GM23338 (cell line): ENCODE data around the gene ID2. TPM values are rescaled to one million over a fixed set of nuclear protein-coding genes. Genes with fewer than 3 reads are reported as not detected.

ENCODE experiments used
- ATAC-seq: fragments of 200-7000 bp; cut with Tn5 transposase; 3 replicates; pipeline ENCODE4 v1.9.1; 2020
- DNase-seq: peaks from one replicate; pipeline ENCODE4 v3.0.0-alpha.2; 2015; ENCODE audit warnings: low spot score
- H2AFZ ChIP-seq: fragments of 200-600 bp; sonication (generic); 2 replicates; pipeline ENCODE4 v1.8.0; 2016; ENCODE audit warnings: antibody characterized with exemption, mild to moderate bottlenecking, moderate library complexity
- H3F3A ChIP-seq: fragments of 200-600 bp; sonication (generic); replicated peaks from 2 replicates; pipeline ENCODE4 v1.8.0; 2017; ENCODE audit warnings: antibody characterized with exemption, mixed run types, low read depth
- H3K27ac ChIP-seq: fragments of 200-600 bp; sonication (generic); 2 replicates; pipeline ENCODE4 v1.6.1; 2016; ENCODE audit warnings: low read depth
- H3K27me3 ChIP-seq: fragments of 200-600 bp; sonication (generic); 2 replicates; pipeline ENCODE4 v1.8.0; 2016; ENCODE audit warnings: mild to moderate bottlenecking, mixed run types, moderate library complexity; ENCODE audit not compliant: insufficient read depth
- H3K36me3 ChIP-seq: fragments of 200-600 bp; sonication (generic); 2 replicates; pipeline ENCODE4 v1.8.0; 2016; ENCODE audit warnings: mild to moderate bottlenecking; ENCODE audit not compliant: insufficient read depth
- H3K4me1 ChIP-seq: fragments of 200-600 bp; sonication (generic); 2 replicates; pipeline ENCODE4 v1.8.0; 2016; ENCODE audit warnings: mild to moderate bottlenecking, moderate library complexity; ENCODE audit not compliant: insufficient read depth
- H3K4me2 ChIP-seq: fragments of 200-600 bp; sonication (generic); 2 replicates; pipeline ENCODE4 v1.7.1; 2017; ENCODE audit warnings: mixed run types
- H3K4me3 ChIP-seq: fragments of 200-600 bp; sonication (generic); 2 replicates; pipeline ENCODE4 v1.6.1; 2016; ENCODE audit warnings: mixed run types
- H3K79me2 ChIP-seq: fragments of 200-600 bp; sonication (generic); replicated peaks from 2 replicates; pipeline ENCODE4 v1.8.0; 2017; ENCODE audit warnings: mild to moderate bottlenecking; ENCODE audit not compliant: insufficient read depth
- H3K9me2 ChIP-seq: fragments of 200-600 bp; sonication (generic); 2 replicates; pipeline ENCODE4 v1.8.0; 2017; ENCODE audit not compliant: insufficient read depth
- H4K20me1 ChIP-seq: fragments of 200-600 bp; sonication (generic); replicated peaks from 2 replicates; pipeline ENCODE4 v1.8.0; 2017; ENCODE audit warnings: mild to moderate bottlenecking; ENCODE audit not compliant: insufficient read depth
- H3K27ac Mint-ChIP-seq: 2 replicates; pipeline ENCODE4 v1.8.0; 2020; ENCODE audit warnings: inconsistent platforms, mild to moderate bottlenecking, moderate library complexity, mixed read lengths
- H3K27me3 Mint-ChIP-seq: 3 replicates; pipeline ENCODE4 v1.8.0; 2022; ENCODE audit warnings: low read depth, mild to moderate bottlenecking, moderate library complexity, mixed read lengths, inconsistent platforms; ENCODE audit not compliant: insufficient read depth, poor library complexity
- H3K36me3 Mint-ChIP-seq: 3 replicates; pipeline ENCODE4 v1.8.0; 2021; ENCODE audit warnings: low read depth, mild to moderate bottlenecking, inconsistent platforms, moderate library complexity, mixed read lengths
- H3K4me1 Mint-ChIP-seq: 3 replicates; pipeline ENCODE4 v1.8.0; 2020; ENCODE audit warnings: mild to moderate bottlenecking, inconsistent platforms, mixed read lengths
- H3K4me3 Mint-ChIP-seq: 3 replicates; pipeline ENCODE4 v1.8.0; 2021; ENCODE audit warnings: moderate library complexity, mild to moderate bottlenecking, inconsistent platforms, mixed read lengths
- H3K9me3 Mint-ChIP-seq: 3 replicates; pipeline ENCODE4 v1.8.0; 2020; ENCODE audit warnings: moderate library complexity, mild to moderate bottlenecking, inconsistent platforms, mixed read lengths
- CREB1 ChIP-seq: fragments of 250-450 bp; sonication (Bioruptor Pico); IDR thresholded peaks from 2 replicates; pipeline ENCODE4 v1.5.0; 2020; ENCODE audit warnings: low read depth, mild to moderate bottlenecking, moderate library complexity
- CTCF ChIP-seq, 2 experiments: fragments of 200-600 bp in 1 of 2; sonication (generic) in 1 of 2; conservative IDR thresholded peaks; 2 replicates each; pipeline versions ENCODE4 v1.5.1 to v1.6.1; 2016 to 2017; ENCODE audit warnings: antibody characterized with exemption in 2 of 2, low read depth in 2 of 2, mild to moderate bottlenecking in 2 of 2, moderate library complexity in 1 of 2
- EZH2 ChIP-seq: fragments of 200-600 bp; sonication (generic); IDR thresholded peaks from one replicate; pipeline ENCODE4 v1.8.0; 2017; ENCODE audit warnings: antibody characterized with exemption, mild to moderate bottlenecking, low read depth; ENCODE audit not compliant: unreplicated experiment
- EZH2phosphoT487 ChIP-seq: fragments of 200-600 bp; sonication (generic); IDR thresholded peaks from one replicate; pipeline ENCODE4 v1.8.1; 2018; ENCODE audit warnings: antibody characterized with exemption; ENCODE audit not compliant: unreplicated experiment
- JUNB ChIP-seq: IDR thresholded peaks from one replicate; pipeline ENCODE4 v1.6.1; 2016; ENCODE audit warnings: antibody characterized with exemption; ENCODE audit not compliant: unreplicated experiment
- NANOG ChIP-seq: IDR thresholded peaks from 2 replicates; pipeline ENCODE4 v1.6.1; 2016; ENCODE audit warnings: antibody characterized with exemption, borderline replicate concordance
- POLR2AphosphoS5 ChIP-seq: IDR thresholded peaks from 2 replicates; pipeline ENCODE4 v1.6.1; 2016; ENCODE audit warnings: antibody characterized with exemption, low read depth
- STAT1 ChIP-seq: IDR thresholded peaks from one replicate; pipeline ENCODE4 v1.6.1; 2016; ENCODE audit warnings: antibody characterized with exemption; ENCODE audit not compliant: unreplicated experiment
- ZNF114 ChIP-seq: fragments of 250-450 bp; sonication (Bioruptor Pico); IDR thresholded peaks from 2 replicates; pipeline ENCODE4 v1.5.0; 2020; ENCODE audit warnings: mild to moderate bottlenecking, moderate library complexity
- ZNF331 ChIP-seq: fragments of 250-450 bp; sonication (Bioruptor Pico); IDR thresholded peaks from 2 replicates; pipeline ENCODE4 v1.5.0; 2020; ENCODE audit warnings: low read depth, mild to moderate bottlenecking, moderate library complexity
- polyA plus RNA-seq: library from polyadenylated mRNA; unstranded; fragments of >200 nt; fragmentation: Nextera tagmentation; extraction: Ambion mirVana; gene quantifications from 2 replicates; pipeline ENCODE4 v1.2.1, GENCODE V29; 2016
- total RNA-seq: library from RNA; depleted of rRNA; stranded (reverse); fragments of >200 nt; shearing (Covaris generic); gene quantifications from 2 replicates; pipeline ENCODE4 v1.2.3, GENCODE V29; 2014
- TF ChIP-seq, protein P1 (sequence below): IDR thresholded peaks from 2 replicates; pipeline ENCODE4 v1.6.1; 2016; ENCODE audit warnings: antibody characterized with exemption
- TF ChIP-seq, protein P2 (sequence below): fragments of 250-450 bp; sonication (Bioruptor Pico); IDR thresholded peaks from 2 replicates; pipeline ENCODE4 v1.5.0; 2020; ENCODE audit warnings: mild to moderate bottlenecking, moderate library complexity

Gene ID2
- total and polyA plus RNA-seq, 2 experiments from 2014 or later = 87.0 to 110 TPM

DNA sequence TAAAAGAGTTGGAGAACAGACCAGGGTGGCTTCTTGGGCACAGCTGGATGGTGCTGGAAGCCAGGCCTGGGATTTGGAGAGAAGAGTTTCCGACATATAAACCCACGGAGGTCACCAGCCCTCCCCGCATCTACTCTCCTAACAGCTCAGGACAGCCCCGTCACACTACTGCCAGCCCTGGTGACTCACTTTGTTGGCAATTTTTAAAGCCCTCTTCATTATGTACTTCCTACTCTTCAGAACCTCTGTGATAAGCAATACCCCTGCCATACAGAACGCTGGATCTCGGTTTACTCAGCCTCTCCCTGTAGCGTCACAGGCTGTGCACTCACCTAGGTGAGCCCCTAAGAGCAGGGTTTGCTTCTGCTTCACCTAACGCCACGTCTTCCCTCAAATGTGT, 48.1 kb downstream of the ID2 start:
- no peaks in the 10 kb centered on the region for H3K27me3 Mint-ChIP-seq
- no peaks in the 10 kb centered on the region for H3F3A ChIP-seq
- H3K36me3 Mint-ChIP-seq = peaks cover 18% of the 10 kb centered on the region
- H4K20me1 ChIP-seq = no peaks in the 10 kb centered on the region
- H3K4me2 ChIP-seq = no peak overlapping the region
- H3K4me1 Mint-ChIP-seq = peaks cover 4% of the 10 kb centered on the region
- TF ChIP-seq, protein P1, sequence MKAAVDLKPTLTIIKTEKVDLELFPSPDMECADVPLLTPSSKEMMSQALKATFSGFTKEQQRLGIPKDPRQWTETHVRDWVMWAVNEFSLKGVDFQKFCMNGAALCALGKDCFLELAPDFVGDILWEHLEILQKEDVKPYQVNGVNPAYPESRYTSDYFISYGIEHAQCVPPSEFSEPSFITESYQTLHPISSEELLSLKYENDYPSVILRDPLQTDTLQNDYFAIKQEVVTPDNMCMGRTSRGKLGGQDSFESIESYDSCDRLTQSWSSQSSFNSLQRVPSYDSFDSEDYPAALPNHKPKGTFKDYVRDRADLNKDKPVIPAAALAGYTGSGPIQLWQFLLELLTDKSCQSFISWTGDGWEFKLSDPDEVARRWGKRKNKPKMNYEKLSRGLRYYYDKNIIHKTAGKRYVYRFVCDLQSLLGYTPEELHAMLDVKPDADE = no peak
- TF ChIP-seq STAT1 (no peak), EZH2phosphoT487 (no peak), ZNF114 (CRISPR knock-in tag) (no peak)
- TF ChIP-seq, protein P2, sequence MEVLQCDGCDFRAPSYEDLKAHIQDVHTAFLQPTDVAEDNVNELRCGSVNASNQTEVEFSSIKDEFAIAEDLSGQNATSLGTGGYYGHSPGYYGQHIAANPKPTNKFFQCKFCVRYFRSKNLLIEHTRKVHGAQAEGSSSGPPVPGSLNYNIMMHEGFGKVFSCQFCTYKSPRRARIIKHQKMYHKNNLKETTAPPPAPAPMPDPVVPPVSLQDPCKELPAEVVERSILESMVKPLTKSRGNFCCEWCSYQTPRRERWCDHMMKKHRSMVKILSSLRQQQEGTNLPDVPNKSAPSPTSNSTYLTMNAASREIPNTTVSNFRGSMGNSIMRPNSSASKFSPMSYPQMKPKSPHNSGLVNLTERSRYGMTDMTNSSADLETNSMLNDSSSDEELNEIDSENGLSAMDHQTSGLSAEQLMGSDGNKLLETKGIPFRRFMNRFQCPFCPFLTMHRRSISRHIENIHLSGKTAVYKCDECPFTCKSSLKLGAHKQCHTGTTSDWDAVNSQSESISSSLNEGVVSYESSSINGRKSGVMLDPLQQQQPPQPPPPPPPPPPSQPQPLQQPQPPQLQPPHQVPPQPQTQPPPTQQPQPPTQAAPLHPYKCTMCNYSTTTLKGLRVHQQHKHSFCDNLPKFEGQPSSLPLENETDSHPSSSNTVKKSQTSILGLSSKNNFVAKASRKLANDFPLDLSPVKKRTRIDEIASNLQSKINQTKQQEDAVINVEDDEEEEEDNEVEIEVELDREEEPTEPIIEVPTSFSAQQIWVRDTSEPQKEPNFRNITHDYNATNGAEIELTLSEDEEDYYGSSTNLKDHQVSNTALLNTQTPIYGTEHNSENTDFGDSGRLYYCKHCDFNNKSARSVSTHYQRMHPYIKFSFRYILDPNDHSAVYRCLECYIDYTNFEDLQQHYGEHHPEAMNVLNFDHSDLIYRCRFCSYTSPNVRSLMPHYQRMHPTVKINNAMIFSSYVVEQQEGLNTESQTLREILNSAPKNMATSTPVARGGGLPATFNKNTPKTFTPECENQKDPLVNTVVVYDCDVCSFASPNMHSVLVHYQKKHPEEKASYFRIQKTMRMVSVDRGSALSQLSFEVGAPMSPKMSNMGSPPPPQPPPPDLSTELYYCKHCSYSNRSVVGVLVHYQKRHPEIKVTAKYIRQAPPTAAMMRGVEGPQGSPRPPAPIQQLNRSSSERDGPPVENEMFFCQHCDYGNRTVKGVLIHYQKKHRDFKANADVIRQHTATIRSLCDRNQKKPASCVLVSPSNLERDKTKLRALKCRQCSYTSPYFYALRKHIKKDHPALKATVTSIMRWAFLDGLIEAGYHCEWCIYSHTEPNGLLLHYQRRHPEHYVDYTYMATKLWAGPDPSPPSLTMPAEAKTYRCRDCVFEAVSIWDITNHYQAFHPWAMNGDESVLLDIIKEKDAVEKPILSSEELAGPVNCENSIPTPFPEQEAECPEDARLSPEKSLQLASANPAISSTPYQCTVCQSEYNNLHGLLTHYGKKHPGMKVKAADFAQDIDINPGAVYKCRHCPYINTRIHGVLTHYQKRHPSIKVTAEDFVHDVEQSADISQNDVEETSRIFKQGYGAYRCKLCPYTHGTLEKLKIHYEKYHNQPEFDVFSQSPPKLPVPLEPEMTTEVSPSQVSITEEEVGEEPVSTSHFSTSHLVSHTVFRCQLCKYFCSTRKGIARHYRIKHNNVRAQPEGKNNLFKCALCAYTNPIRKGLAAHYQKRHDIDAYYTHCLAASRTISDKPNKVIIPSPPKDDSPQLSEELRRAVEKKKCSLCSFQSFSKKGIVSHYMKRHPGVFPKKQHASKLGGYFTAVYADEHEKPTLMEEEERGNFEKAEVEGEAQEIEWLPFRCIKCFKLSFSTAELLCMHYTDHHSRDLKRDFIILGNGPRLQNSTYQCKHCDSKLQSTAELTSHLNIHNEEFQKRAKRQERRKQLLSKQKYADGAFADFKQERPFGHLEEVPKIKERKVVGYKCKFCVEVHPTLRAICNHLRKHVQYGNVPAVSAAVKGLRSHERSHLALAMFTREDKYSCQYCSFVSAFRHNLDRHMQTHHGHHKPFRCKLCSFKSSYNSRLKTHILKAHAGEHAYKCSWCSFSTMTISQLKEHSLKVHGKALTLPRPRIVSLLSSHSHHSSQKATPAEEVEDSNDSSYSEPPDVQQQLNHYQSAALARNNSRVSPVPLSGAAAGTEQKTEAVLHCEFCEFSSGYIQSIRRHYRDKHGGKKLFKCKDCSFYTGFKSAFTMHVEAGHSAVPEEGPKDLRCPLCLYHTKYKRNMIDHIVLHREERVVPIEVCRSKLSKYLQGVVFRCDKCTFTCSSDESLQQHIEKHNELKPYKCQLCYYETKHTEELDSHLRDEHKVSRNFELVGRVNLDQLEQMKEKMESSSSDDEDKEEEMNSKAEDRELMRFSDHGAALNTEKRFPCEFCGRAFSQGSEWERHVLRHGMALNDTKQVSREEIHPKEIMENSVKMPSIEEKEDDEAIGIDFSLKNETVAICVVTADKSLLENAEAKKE (CRISPR knock-in tag) = no peak
- no peaks in the 10 kb centered on the region; the same call in 2 of the 3 replicates for H3K9me3 Mint-ChIP-seq
- no peaks in the 10 kb centered on the region for H3K9me2 ChIP-seq
- H3K4me3 ChIP-seq = no peak overlapping the region
- no peak overlapping the region for H3K4me3 Mint-ChIP-seq
- H3K36me3 ChIP-seq = peaks cover 4% of the 10 kb centered on the region; the same call in 1 of the 2 replicates
- no peaks in the 10 kb centered on the region for H3K27me3 ChIP-seq
- no peak overlapping the region for H2AFZ ChIP-seq
- H3K27ac Mint-ChIP-seq = no peak overlapping the region; the same call in 1 of the 2 replicates
- no peaks in the 10 kb centered on the region for H3K4me1 ChIP-seq
- ATAC-seq (no peak), DNase-seq (no peak)
- no peaks in the 10 kb centered on the region for H3K79me2 ChIP-seq
- no peak overlapping the region for H3K27ac ChIP-seq

GRCh38 chr2:8732601-8733000, 50.7 kb downstream of the ID2 start:
- Mint-ChIP-seq H3K4me3 (no peak overlapping the region), H3K27ac (peak overlapping the region; percentile 61; the same call in 1 of the 2 replicates), H3K4me1 (peaks cover 4% of the 10 kb centered on the region), H3K9me3 (no peaks in the 10 kb centered on the region; the same call in 2 of the 3 replicates), H3K27me3 (no peaks in the 10 kb centered on the region), H3K36me3 (peaks cover 18% of the 10 kb centered on the region)
- DNase-seq (no peak), ATAC-seq (no peak)
- Histone ChIP-seq H3K4me2 (no peak overlapping the region), H3K4me1 (no peaks in the 10 kb centered on the region), H3K27me3 (no peaks in the 10 kb centered on the region), H3K36me3 (peaks cover 4% of the 10 kb centered on the region; the same call in 1 of the 2 replicates), H2AFZ (no peak overlapping the region), H3K9me2 (no peaks in the 10 kb centered on the region), H3K79me2 (no peaks in the 10 kb centered on the region), H3F3A (no peaks in the 10 kb centered on the region), H3K4me3 (no peak overlapping the region), H3K27ac (no peak overlapping the region), H4K20me1 (no peaks in the 10 kb centered on the region)
- TF ChIP-seq CTCF (conservative IDR thresholded peaks at IDR 0.05; ENCODE audit: low read depth in 2 of 2) = no peak
- no peak for TF ChIP-seq ZNF114 (CRISPR knock-in tag)
- TF ChIP-seq, protein P1 = no peak
- no peak for TF ChIP-seq STAT1
- TF ChIP-seq ZNF331 (CRISPR knock-in tag) = no peak
- no peak for TF ChIP-seq EZH2phosphoT487
- no peak for TF ChIP-seq CREB1 (CRISPR knock-in tag)
- TF ChIP-seq JUNB = no peak
- no peak for TF ChIP-seq NANOG
- TF ChIP-seq POLR2AphosphoS5 = no peak
- no peak for TF ChIP-seq EZH2
